Measurements from ENCODE around the gene SULT1C4.

Gene SULT1C4

DNA sequence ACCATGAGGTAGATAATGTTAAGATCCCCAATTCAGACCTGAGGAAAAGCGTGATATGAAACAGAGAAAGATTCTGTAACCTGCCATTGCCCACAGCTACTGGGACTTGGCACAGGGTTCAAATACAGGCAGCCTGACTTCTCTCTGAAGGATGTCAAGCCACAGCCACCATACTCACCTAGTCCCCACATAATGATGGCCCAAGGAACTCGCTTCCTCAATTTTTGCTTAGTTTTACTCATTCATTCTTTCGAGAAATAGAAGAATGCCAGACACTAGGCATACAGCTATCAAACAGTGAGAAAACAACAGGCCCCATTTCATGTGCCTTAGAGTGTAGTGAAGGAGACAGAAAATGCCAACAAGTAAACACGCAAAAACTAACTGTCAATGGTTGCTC lies 980 bp upstream of the SULT1C4 start:
- DNase-seq = no peak

DNA sequence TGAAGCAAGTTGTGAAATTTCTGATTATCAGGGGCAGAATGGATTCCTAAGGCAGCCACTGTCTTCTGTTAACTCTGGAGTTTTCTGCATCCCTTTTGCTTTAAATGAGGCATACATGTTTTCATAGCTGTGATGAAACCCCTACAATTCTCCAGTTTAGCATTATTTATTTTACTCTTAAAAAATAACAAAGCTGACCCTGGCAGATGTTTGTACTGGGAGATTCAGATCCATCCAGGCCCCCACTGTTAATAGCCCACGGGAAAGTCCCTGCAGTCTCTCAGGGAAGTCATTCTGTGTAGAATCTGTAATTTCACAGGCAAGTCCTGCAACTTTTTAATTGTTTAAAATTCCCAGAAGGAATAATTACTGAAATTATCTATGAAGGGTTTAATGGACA lies 353 bp upstream of the SULT1C4 start:
- no peak for DNase-seq

DNA sequence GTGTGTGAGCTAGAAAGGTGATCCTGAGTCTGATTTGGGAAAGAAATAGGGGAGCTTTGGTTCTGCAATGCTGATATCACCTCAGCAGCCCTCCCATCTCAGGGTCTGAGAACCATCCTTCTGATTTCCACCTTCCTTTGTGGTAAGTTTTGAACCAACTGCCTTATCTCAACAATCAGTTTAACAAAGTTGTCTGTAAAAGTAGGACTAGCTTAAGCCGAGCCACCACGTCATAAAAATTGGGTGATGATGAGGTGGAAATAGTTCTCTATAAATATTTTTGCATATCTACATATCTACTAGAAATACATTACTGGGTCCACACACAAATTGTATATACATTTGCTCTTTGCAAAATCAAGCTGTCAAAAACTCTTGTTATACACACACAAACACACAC lies 1.1 kb downstream of the SULT1C4 start:
- DNase-seq = no peak

GRCh38 chr2:108382196-108382595 lies 4.4 kb downstream of the SULT1C4 start:
- no peak for DNase-seq

GRCh38 chr2:108383146-108383830 lies 5.5 kb downstream of the SULT1C4 start:
- DNase-seq = no peak

- DNase-seq = no peak
These were observed 7.1 kb downstream of the SULT1C4 start for GRCh38 chr2:108384662-108385393.

GRCh38 chr2:108385411-108386071 lies 7.8 kb downstream of the SULT1C4 start:
- DNase-seq = no peak

DNA sequence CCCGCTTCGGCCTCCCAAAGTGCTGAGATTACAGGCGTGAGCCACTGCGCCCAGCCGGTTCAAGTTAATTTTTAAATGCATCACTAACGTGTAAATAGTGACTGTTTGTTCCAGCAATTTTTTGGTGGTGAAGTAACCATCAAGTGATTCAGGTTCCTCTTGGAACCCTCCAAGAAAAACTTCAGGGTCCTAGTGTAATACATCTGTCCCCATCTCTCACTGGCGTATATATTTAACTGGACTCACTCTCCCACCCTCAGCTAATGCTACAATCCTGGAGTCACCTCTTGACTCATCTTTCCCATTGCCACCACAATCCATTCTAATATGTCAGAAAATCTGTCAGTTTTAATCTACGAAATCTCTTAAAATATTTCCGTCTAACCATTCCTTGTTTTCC lies 10.3 kb downstream of the SULT1C4 start:
- DNase-seq = no peak

- DNase-seq = no peak
These were observed 12.6 kb downstream of the SULT1C4 start for GRCh38 chr2:108390340-108390739.

DNA sequence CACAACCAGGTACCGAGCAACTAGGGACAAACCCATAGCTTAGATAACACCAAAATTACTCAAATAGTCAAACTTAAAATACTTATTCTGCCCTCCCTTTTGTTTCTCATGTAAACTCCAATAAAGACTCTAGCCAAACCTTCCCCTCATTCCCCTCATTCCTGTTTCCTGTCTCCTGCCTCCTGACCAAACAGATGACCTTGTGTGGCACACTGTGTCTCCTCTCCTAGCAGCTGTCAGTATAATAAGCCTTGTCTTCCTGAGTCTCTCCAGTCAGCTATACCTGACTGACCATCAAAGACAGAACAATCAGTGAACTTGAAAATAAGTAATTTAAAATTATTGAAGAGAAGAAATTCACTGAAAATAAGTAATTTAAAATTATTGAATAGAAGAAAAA lies 14.3 kb downstream of the SULT1C4 start:
- no peak for DNase-seq

DNA sequence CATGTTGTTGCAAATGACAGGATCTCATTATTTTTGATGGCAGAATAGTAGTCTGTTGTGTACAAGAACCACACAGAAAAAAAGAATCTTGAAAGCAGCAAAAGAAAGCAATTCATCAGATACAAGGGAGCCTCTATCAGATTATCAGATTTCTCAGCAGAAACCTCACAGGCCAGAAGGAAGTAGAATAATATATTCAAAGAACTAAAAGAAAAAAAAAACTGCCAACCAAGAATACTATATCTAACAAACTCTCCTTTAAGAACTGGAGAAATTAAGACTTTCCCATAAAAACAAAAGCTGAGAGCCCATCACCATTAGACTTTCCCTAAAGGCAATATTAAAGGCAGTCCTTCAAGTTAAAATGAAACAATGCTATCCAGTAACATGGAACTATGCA lies 15.4 kb downstream of the SULT1C4 start:
- DNase-seq = no peak

GRCh38 chr2:108395155-108395554 lies 17.4 kb downstream of the SULT1C4 start:
- no peak for DNase-seq

- DNase-seq = peak; percentile 17
These were observed 19.1 kb downstream of the SULT1C4 start for GRCh38 chr2:108396845-108397244.

DNA sequence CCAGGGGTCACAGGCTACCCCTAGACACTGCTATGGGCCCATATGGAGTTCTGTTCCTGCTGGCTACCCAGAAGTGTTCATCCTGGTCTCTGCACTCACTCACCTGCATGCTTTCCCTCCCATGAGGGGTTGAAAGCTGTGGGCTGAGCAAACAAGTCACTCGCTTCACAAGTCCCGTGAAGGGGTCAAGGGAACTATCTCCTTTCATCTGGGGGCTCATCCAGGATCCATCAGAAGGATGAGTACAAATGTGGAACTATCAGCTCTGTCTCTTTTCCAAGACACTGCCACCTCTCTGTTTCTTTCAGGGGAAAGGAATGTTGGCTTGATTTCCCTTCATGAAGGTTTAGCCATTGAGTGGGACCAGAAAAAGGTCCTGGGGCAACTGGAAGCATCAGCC lies 21.7 kb downstream of the SULT1C4 start:
- no peak for DNase-seq

GRCh38 chr2:108401800-108402199 lies 24.0 kb downstream of the SULT1C4 start:
- no peak for DNase-seq

- DNase-seq = peak; percentile 77
These were observed 25.7 kb downstream of the SULT1C4 start for GRCh38 chr2:108403494-108403893.

- no peak for DNase-seq
These were observed 27.1 kb downstream of the SULT1C4 start for GRCh38 chr2:108404784-108405397.

GRCh38 chr2:108407864-108408729 lies 30.3 kb downstream of the SULT1C4 start:
- DNase-seq = no peak

DNA sequence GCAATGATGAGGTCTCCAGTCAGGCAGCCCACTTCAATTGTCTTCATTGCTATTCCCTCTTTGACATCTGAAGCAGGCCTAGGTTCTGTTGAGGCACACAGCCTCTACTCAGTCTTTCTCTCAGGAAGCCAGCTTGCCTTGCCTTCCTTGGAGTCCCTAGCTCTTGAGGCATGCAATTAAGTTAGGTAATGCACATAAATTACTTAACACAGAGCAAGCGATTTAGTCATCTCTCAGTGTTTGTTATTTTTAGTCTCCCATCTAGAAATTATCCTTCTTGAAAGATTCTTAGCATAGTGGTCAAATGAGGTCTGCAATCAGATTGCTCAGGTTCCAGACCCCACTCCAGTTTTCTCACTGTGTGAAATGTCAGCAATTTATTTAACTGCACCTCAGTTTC lies 32.0 kb downstream of the SULT1C4 start:
- peak; percentile 51 for DNase-seq

- peak; percentile 85 for DNase-seq
These were observed 35.4 kb downstream of the SULT1C4 start for GRCh38 chr2:108412995-108413710.

DNA sequence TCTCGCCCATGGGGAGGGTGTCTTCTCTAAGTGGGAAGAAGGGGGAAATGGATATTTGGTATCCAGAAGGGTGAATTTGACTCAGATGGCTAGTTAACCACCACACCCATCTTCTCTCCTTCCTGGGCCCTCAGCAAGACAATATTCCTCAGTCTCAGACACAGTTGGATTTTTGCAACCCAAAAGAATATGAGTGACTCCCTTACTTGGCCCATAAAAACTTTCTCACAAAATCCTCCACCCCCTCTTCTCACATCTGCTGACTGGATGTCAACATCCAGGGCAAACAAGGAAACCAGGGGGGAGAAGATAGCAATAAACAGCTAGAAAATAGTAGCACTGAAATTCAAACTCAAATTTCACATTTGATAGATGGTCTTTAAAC lies 35.9 kb downstream of the SULT1C4 start:
- DNase-seq = no peak

GRCh38 chr2:108414256-108414876 lies 36.6 kb downstream of the SULT1C4 start:
- DNase-seq = no peak

Measured in fibroblast of skin of right quadriceps (primary cell).